HepG2 (cell line): Measurements from ENCODE around the gene EIF2S2. TPM values are rescaled to one million over a fixed set of nuclear protein-coding genes. Genes with fewer than 3 reads are reported as not detected.
A peak's percentile ranks its signal among the peaks of the same experiment; 100 is the strongest.

ENCODE experiments used
- CHCHD3 ChIP-seq: sonication (generic); formaldehyde crosslinking; IDR thresholded peaks from 2 replicates; pipeline ENCODE4 v1.8.0; 2022; ENCODE audit warnings: mild to moderate bottlenecking, missing genetic modification reagents, moderate library complexity
- MTA1 ChIP-seq: sonication (generic); formaldehyde crosslinking; IDR thresholded peaks from 2 replicates; pipeline ENCODE4 v1.4.0; 2020; ENCODE audit warnings: missing genetic modification reagents, mild to moderate bottlenecking, borderline replicate concordance
- NFAT5 ChIP-seq: sonication (generic); formaldehyde crosslinking; IDR thresholded peaks from 2 replicates; pipeline ENCODE4 v1.4.0; 2020; ENCODE audit warnings: missing genetic modification reagents
- THAP11 ChIP-seq: IDR thresholded peaks from 2 replicates; pipeline ENCODE4 v1.6.1; 2016; ENCODE audit warnings: missing biosample characterization, missing genetic modification reagents
- ZNF143 ChIP-seq: sonication (generic); formaldehyde crosslinking; IDR thresholded peaks from 2 replicates; pipeline ENCODE4 v1.4.0; 2020; ENCODE audit warnings: missing genetic modification reagents
- ZNF318 ChIP-seq: sonication (generic); formaldehyde crosslinking; IDR thresholded peaks from 2 replicates; pipeline ENCODE4 v1.4.0; 2020; ENCODE audit warnings: mild to moderate bottlenecking, missing genetic modification reagents
- ZNF354B ChIP-seq: sonication (generic); formaldehyde crosslinking; IDR thresholded peaks from 2 replicates; pipeline ENCODE4 v1.8.0; 2022; ENCODE audit warnings: mild to moderate bottlenecking, missing genetic modification reagents
- ZNF574 ChIP-seq: sonication (generic); formaldehyde crosslinking; IDR thresholded peaks from 2 replicates; pipeline ENCODE4 v1.4.0; 2020; ENCODE audit warnings: missing genetic modification reagents
- ZNF710 ChIP-seq: sonication (generic); formaldehyde crosslinking; IDR thresholded peaks from 2 replicates; pipeline ENCODE4 v1.5.0; 2020; ENCODE audit warnings: mild to moderate bottlenecking, missing genetic modification reagents, borderline replicate concordance
- ZNF749 ChIP-seq: sonication (generic); formaldehyde crosslinking; IDR thresholded peaks from 2 replicates; pipeline ENCODE4 v1.8.0; 2022; ENCODE audit warnings: mild to moderate bottlenecking, missing genetic modification reagents, moderate library complexity, borderline replicate concordance
- polyA plus RNA-seq, 8 experiments: library from polyadenylated mRNA; depleted of rRNA in 3 of 8; stranded (reverse) in 7 of 8; unstranded in 1 of 8; fragments of >200 nt; fragmentation: Illumina TruSeq in 4 of 8; extraction: Trizol in 4 of 8; gene quantifications; 2 replicates each; pipeline versions ENCODE4 v1.2.1 to v1.2.3, GENCODE V29; 2011 to 2016; ENCODE audit warnings: low read depth in 4 of 8, missing spikeins in 1 of 8, mixed read lengths in 1 of 8; ENCODE audit not compliant: insufficient read depth in 1 of 8
- total RNA-seq, 5 experiments: library from RNA; depleted of rRNA; stranded (reverse); fragments of >200 nt; fragmentation: Illumina TruSeq; extraction: Trizol; gene quantifications; 2 replicates each; pipeline ENCODE4 v1.2.3, GENCODE V29; 2016; ENCODE audit warnings: low read depth in 1 of 5

The EIF2S2 gene
- total and polyA plus RNA-seq, 2 of the 13 experiments (the other 11 are each of a cell fraction or from before 2014, with no cell fraction given): 126 to 213 TPM

- TF ChIP-seq ZNF318 (CRISPR knock-in tag): no peak
- TF ChIP-seq ZNF143: no peak
- no peak for TF ChIP-seq CHCHD3
- no peak for TF ChIP-seq MTA1
- no peak for TF ChIP-seq ZNF354B (CRISPR knock-in tag)
- peak; percentile 72 for TF ChIP-seq THAP11 (CRISPR knock-in tag)
- no peak for TF ChIP-seq NFAT5 (CRISPR knock-in tag)
- peak; percentile 51 for TF ChIP-seq ZNF574
- no peak for TF ChIP-seq ZNF749
- TF ChIP-seq ZNF710 (CRISPR knock-in tag): no peak
These were observed 17.6 kb upstream of the EIF2S2 start (continued) for GRCh38 chr20:34129518-34130162.
